ENCODE data around the gene CTSA. TPM values are rescaled to one million over a fixed set of nuclear protein-coding genes. Genes with fewer than 3 reads are reported as not detected.
A peak's percentile ranks its signal among the peaks of the same experiment; 100 is the strongest.

CTSA gene
- total and polyA plus RNA-seq, 9 donors = 45.0 to 210 (median 110) TPM

DNA sequence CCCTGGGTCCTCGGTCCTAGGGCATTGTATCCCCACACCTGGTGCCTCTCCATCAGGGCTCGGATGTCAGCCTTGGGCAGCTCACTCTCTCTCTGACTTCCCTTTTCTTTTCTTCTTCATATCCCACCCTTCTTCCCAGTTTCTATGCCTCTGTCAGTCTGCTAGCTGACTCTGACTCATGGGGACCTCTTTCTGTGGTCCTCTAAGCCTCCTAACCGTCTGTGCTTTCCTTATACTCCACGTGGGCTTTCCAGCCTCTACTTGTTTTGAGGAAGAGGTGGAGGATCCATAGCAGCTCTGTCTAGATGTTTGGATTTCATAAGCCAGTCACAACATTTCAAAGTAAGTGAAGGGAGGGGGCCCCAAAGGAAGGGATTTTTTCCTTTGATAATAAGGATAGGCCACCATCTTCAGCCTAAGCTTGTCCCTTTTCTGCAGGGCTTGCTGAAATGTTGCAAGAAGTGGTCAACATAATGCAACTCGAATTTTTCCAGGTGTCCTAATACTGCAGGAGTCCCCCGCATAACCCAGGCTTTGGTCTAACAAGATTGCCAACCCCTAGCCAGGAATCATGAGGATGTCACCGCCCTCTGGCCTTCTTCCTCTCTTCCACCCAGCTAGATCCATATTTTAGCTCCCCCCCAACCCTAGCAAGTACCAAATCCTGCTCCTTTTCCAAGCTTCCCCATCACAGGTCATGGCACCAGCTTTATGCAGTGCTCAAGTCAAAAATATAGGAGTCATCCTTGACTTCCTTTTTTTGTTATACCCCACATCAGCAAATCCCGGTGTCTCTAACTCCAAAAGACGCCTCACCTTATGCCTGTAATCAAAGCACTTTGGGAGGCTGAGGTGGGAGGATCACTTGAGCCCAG is 29.6 kb downstream of the CTSA start:
- Histone ChIP-seq H3K27me3 (no peaks in the 10 kb centered on the region), H3K4me3 (no peak overlapping the region), H3K36me3 (no peaks in the 10 kb centered on the region), H3K27ac (peak overlapping the region; percentile 26 to 78), H3K4me1 (ENCODE audit: insufficient read depth) (peaks cover 40% of the 10 kb centered on the region), H3K9me3 (no peaks in the 10 kb centered on the region)
- TF ChIP-seq EP300 (IDR thresholded peaks at IDR 0.05) = no peak
- TF ChIP-seq, protein P1, sequence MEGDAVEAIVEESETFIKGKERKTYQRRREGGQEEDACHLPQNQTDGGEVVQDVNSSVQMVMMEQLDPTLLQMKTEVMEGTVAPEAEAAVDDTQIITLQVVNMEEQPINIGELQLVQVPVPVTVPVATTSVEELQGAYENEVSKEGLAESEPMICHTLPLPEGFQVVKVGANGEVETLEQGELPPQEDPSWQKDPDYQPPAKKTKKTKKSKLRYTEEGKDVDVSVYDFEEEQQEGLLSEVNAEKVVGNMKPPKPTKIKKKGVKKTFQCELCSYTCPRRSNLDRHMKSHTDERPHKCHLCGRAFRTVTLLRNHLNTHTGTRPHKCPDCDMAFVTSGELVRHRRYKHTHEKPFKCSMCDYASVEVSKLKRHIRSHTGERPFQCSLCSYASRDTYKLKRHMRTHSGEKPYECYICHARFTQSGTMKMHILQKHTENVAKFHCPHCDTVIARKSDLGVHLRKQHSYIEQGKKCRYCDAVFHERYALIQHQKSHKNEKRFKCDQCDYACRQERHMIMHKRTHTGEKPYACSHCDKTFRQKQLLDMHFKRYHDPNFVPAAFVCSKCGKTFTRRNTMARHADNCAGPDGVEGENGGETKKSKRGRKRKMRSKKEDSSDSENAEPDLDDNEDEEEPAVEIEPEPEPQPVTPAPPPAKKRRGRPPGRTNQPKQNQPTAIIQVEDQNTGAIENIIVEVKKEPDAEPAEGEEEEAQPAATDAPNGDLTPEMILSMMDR (IDR thresholded peaks at IDR 0.05) = no peak
- peak in 2 of 5 donors; percentile 9 to 22 for DNase-seq
- 58 to 67% (median 65%) methylated on average over 9 of the region's 9 CpGs for WGBS, 3 donors
- intact Hi-C loops (cut with DNase I) = no loop called here

DNA sequence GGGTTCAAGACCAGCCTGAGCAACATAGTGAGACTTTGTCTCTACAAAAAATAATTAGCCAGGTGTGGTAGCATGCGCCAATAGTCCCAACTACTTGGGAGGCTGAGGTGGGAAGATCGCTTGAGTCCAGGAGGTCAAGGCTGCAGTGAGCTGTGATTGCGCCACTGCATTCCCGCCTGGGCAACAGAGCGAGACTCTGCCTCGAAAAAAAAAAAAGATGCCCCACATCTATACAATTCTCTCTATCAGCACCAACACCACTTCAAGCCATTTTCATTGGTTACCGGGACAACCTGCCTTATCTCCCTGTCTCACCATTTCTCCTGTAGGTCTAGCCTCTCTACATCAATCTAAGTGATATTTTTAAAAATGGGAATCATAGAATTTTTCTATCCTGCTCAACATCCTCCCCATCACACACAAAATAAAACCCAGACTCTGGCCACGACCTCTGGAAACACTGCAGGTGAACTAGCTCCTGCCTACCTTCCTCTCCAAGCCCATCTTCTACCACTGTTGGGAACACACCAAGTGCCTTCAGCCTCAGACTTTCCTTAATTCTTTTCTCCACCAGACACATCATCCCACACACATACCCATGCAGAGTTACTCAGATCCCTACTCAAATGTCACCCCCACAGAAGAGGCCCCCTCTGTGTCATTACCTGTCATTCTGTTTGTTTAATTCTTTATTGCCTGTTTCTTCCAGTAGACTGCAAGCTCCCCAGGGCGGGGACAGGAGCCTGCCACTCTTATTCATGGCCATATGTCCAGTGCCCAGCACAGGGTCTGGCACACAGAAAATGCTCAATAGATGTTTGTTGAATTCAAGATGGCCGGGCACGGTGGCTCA is 30.4 kb downstream of the CTSA start:
- H3K4me3 ChIP-seq = no peak overlapping the region
- peak in 2 of 5 donors; percentile 13 to 15 for DNase-seq
- H3K36me3 ChIP-seq = no peaks in the 10 kb centered on the region
- peaks cover 40% of the 10 kb centered on the region for H3K4me1 ChIP-seq (ENCODE audit: insufficient read depth)
- H3K9me3 ChIP-seq = no peaks in the 10 kb centered on the region
- WGBS, 3 donors = 81 to 87% (median 82%) methylated on average over 11 of the region's 11 CpGs
- intact Hi-C loops (cut with DNase I) = no loop called here
- no peaks in the 10 kb centered on the region for H3K27me3 ChIP-seq
- no peak for TF ChIP-seq EP300 (IDR thresholded peaks at IDR 0.05)
- no peak for TF ChIP-seq POLR2A (IDR thresholded peaks at IDR 0.05)
- TF ChIP-seq, protein P1 (IDR thresholded peaks at IDR 0.05) = no peak
- H3K27ac ChIP-seq = no peak overlapping the region

DNA sequence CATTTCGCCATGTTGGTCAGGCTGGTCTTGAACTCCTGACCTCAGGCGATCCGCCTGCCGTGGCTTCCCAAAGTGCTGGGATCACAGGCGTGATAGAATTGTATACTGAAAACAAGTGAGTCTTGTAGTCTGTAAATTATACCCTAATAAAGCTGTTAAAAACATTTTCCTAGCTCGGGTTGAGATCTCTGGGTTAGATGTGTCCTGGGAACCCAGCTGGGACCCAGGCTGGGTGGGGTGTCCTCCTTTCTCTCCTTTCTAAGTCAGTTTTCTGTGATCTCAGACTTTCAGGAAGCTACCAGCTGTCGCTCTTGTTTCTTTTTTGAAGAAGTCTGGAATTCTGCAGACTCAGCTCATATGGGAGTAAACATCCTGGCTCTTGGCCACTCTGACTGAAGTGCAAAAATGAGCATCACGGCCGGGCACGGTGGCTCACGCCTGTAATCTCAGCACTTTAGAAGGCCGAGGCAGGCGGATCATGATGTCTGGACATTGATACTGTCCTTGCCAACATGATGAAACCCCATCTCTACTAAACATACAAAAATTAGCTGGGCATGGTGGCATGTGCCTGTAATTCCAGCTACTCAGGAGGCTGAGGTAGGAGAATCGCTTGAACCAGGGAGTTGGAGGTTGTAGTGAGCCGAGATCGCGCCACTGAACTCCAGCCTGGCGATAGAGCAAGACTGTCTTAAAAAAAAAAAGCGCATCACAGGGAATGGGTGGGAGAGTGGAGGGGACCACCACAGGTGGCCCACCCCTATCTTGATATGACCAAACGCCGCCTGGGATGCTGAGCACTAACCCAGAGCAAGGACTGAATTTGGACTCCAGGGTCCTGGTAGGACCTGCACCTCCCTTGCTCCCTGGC is 33.5 kb downstream of the CTSA start:
- Histone ChIP-seq H3K27me3 (no peaks in the 10 kb centered on the region), H3K9me3 (no peaks in the 10 kb centered on the region), H3K4me3 (no peak overlapping the region), H3K4me1 (ENCODE audit: insufficient read depth) (peaks cover 30% of the 10 kb centered on the region), H3K27ac (peak overlapping the region; percentile 85 to 91), H3K36me3 (no peaks in the 10 kb centered on the region)
- TF ChIP-seq EP300 (IDR thresholded peaks at IDR 0.05) = no peak
- TF ChIP-seq, protein P1 (IDR thresholded peaks at IDR 0.05) = no peak
- no peak for TF ChIP-seq POLR2A (IDR thresholded peaks at IDR 0.05)
- intact Hi-C loops (cut with DNase I) = no loop called here
- DNase-seq = peak; percentile 73 to 77 (median 75)
- WGBS, 3 donors = 20 to 32% (median 21%) methylated on average over 21 of the region's 21 CpGs

Measured in ovary (tissue), 9 donors.